ENCODE results near the gene MPC1.
"Not testable (repeated sequence)": the region's sequence is repeated elsewhere in the genome, so short reads cannot be mapped to it uniquely, and the experiment has no call there.

Gene MPC1

GRCh38 chr6:166381381-166381732 is 1.4 kb downstream of the MPC1 start:
- DNase-seq (ENCODE audit: low spot score): no peak

- no peak for DNase-seq (ENCODE audit: low spot score)
These were observed 2.9 kb downstream of the MPC1 start for GRCh38 chr6:166379800-166380199.

GRCh38 chr6:166379103-166379586 is 3.6 kb downstream of the MPC1 start:
- DNase-seq (ENCODE audit: low spot score): no peak

GRCh38 chr6:166377721-166378120 is 5.0 kb downstream of the MPC1 start:
- DNase-seq (ENCODE audit: low spot score): no peak

GRCh38 chr6:166375013-166375412 is 7.7 kb downstream of the MPC1 start:
- DNase-seq (ENCODE audit: low spot score): no peak

GRCh38 chr6:166370489-166370888 is 12.3 kb downstream of the MPC1 start:
- DNase-seq (ENCODE audit: low spot score): no peak

- no peak for DNase-seq (ENCODE audit: low spot score)
These were observed 13.0 kb downstream of the MPC1 start for GRCh38 chr6:166369782-166370181.

- DNase-seq (ENCODE audit: low spot score): no peak
These were observed 15.8 kb downstream of the MPC1 start for GRCh38 chr6:166366921-166367320.

GRCh38 chr6:166365806-166366205 is 16.9 kb downstream of the MPC1 start:
- no peak for DNase-seq (ENCODE audit: low spot score)

- peak; percentile 60 for DNase-seq (ENCODE audit: low spot score)
These were observed 17.5 kb downstream of the MPC1 start for GRCh38 chr6:166365221-166365620.

GRCh38 chr6:166364456-166364855 is 18.3 kb downstream of the MPC1 start:
- DNase-seq (ENCODE audit: low spot score): peak; percentile 41

GRCh38 chr6:166362427-166362826 is 20.3 kb downstream of the MPC1 start:
- not testable (repeated sequence) for DNase-seq (ENCODE audit: low spot score)

GRCh38 chr6:166361077-166361429 is 21.7 kb downstream of the MPC1 start:
- DNase-seq (ENCODE audit: low spot score): no peak

- DNase-seq (ENCODE audit: low spot score): no peak
These were observed 22.3 kb downstream of the MPC1 start for GRCh38 chr6:166360243-166361076.

GRCh38 chr6:166355552-166355951 is 27.2 kb downstream of the MPC1 start:
- DNase-seq (ENCODE audit: low spot score): no peak

GRCh38 chr6:166354965-166355364 is 27.8 kb downstream of the MPC1 start:
- no peak for DNase-seq (ENCODE audit: low spot score)

GRCh38 chr6:166354143-166354542 is 28.6 kb downstream of the MPC1 start:
- no peak for DNase-seq (ENCODE audit: low spot score)

GRCh38 chr6:166353507-166353906 is 29.2 kb downstream of the MPC1 start:
- no peak for DNase-seq (ENCODE audit: low spot score)

GRCh38 chr6:166352923-166353322 is 29.8 kb downstream of the MPC1 start:
- DNase-seq (ENCODE audit: low spot score): no peak

- peak; percentile 62 for DNase-seq (ENCODE audit: low spot score)
These were observed 30.9 kb downstream of the MPC1 start for GRCh38 chr6:166351715-166352285.

GRCh38 chr6:166348305-166348949 is 34.3 kb downstream of the MPC1 start:
- no peak for DNase-seq (ENCODE audit: low spot score)

- no peak for DNase-seq (ENCODE audit: low spot score)
These were observed 35.8 kb downstream of the MPC1 start for GRCh38 chr6:166346965-166347364.

GRCh38 chr6:166346449-166346848 is 36.3 kb downstream of the MPC1 start:
- DNase-seq (ENCODE audit: low spot score): no peak
